Embryonic facial prominence (tissue), 1 donor: Measurements from ENCODE around the gene RASSF5.

Source experiments
- DNase-seq: peaks from one replicate; pipeline ENCODE4 v3.0.0-alpha.2; 2016; ENCODE audit errors: extremely low spot score

Gene RASSF5

DNA sequence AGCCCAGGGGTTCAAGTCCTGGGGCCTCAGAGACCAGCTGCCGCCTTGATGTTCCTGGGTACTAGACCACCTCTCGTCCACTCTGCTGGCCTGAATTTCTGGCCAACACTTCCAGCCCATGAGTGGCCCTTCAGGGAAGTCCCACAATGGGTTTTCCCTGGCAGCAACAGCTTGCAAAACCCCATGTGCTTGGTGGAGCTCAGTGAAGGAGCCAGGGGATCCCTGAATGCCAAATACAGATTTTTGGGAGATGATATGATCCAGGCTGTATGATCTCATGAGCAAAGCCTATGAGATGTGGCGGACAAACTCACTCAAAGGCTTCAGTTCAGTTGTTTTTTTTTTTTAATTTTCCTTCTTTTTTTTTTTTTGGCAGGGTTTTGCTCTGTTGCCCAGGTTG lies 9.6 kb upstream of the RASSF5 start:
- DNase-seq = no peak

DNA sequence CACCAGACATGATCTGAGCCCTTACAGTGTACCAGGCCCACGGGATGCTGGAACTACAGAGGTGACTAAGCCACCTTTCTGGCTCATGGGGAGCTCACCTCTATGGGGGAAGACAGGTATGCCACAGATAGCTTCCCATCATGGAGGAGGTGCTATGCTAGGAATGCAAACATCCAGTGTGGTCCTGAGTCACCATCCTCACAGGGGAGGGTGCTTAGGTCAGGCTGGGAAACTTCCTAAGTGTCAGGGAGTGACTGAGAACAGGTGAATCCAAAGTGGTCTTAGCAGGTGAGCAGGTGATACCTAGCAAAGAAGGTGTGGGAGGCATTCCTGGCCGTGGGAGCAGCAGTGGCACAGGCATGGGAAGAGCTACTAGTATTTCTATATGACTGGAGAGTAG lies 8.6 kb upstream of the RASSF5 start:
- no peak for DNase-seq

DNA sequence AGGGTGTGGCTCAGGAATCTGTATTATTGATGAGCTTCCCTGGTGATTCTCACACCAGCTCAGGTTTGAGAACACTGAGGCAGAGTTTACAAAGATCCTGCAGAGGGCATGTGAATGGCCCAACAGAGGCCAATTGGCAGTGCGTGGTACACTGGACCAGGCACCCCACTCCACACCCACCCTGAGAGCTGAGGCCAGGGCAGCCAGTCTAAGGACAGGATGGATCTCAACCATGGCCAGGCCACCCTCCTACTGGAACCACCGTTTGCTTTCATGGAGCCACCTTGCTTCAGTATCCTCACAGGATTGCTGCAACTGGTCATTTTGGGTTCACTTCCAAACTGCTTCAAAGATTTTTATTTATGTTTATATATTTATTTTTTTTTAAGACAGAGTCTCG lies 7.3 kb upstream of the RASSF5 start:
- DNase-seq = no peak

DNA sequence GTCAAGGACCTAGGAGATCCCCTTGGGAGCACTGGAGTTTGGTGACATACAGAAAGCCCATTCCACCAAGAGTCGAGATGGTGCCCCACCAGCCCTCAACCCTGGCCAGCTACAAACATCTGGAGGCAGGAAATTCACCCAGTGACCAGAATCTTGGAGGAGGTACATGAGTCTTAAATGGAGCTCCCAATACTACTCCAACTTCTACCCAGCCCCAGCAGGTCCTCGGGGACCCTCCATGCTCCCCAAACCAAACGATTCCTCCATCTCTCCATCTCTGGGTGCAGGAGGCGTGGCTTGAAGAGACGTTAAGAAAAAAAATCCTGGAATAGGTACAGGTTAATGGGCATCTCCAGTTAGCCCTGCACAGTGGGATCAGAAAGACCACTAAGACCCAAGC lies 5.5 kb upstream of the RASSF5 start:
- no peak for DNase-seq

DNA sequence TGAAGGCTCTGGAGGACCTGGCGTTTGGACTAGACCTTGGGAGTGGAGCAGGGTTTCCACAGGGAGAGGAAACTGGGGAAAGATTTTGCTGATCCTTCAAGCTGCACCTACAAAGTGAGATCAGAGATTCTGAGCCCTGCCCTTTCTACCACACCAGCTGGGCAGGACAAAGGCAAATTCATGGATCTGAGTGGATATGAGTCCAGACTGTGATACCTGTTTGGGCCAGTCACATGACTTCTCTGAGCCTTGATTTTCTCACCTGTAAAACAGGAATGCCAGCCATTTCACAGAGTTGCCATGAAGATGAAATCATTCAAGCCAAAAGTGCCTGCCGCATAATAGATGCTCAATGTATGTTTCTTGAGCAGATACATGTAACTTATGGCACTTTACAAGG lies 4.9 kb upstream of the RASSF5 start:
- DNase-seq = no peak

DNA sequence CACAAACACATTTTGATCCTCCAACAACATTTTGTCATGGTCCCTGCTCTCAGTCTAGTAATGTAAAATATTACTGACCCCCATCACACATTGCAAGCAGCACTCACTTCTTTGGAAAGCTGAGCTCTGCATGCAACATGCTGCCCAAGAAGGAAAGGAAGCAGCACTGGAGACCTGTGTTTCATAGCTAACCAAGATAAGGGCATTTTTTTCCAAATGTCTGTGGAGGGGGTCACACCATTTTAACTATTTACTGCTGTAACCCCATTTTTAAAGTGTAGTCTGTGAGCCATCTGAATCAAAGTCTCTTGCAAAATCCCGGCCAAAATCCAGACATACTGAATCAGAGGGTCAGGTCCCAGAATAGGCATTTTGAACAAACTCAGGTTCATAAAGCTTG lies 4.5 kb upstream of the RASSF5 start:
- no peak for DNase-seq

DNA sequence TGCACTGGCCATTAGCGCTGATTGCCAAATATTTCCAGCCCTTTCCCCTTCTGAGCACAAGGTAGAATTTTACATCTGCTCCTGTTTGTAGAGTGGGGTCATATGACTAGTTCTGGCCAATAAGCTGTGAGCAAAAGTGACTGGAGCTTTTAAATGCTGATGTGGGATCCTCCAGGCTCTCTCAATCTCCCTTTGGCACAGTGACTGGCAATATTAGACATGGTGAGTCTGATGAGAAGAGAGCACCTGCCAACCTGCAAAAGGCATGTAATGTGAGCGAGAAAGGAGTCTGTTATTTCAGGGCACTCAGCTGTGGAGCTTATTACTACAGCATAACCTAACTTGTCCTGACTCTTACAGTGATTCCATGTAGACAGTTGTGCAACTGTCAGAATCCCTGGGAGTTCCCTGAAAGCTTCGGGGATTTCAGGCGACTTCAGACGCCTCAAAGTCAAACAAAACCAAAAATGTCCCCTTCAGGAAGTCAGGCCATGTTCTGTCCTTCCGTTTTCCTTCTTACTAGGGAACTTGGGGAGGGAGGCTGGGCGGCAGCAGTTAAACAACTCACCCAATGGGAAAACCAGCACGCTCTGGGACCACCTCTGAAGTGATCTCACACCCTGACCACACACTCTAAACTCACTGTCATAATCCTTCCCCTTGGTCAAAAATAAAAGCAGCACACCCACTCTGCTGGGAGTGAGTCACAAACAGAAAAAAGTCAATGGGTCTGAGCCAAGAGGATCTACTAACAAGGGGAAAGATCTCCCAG lies 3.6 kb upstream of the RASSF5 start:
- DNase-seq = no peak

DNA sequence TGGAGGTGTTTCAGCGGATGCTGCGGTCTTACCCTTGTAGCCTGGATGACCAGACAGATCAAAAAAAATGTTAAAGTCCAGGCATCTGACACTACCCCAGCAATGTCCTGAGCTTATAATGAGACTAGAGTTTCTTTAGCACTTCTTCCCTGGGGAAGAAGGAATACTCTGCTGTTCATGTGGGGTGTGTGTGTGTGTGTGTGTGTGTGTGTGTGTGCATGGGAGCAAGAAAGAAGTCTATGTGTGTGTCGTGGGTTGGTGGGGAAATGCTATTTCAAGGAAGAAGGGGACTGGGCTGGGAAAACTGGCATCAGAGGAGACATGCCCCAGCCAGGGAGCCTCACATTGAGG lies 3.0 kb upstream of the RASSF5 start:
- no peak for DNase-seq

DNA sequence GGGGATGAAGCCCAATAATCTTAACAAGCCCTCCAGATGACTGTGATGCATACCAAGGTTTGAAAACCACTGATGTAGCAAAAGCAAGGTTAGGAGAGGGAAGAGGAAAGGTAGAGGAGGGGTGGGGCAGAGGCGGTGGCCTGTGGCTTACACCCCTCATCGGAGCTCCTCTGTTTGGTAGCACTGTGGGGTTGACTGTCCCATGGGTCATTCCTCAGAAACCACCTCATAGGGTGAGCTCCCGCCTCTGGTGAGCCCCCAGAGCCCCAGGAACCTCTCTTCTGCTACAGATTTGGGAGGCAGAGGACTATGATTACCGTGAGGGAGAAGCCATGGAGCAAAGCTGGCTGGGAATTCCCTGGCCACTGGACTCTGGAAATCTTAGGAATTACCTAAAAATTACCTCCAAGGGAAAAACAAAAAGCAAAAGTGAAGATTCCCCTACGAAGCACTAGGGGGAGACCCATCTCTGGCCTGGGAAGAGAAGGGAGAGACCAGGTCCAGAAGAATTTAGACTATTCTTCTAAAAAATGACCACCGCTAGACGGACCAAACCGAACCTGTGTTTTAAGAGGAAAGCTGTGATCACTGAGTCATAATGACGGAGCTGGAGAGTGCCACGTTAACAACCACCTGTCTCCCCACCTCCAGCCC lies 1.5 kb upstream of the RASSF5 start:
- DNase-seq = no peak

DNA sequence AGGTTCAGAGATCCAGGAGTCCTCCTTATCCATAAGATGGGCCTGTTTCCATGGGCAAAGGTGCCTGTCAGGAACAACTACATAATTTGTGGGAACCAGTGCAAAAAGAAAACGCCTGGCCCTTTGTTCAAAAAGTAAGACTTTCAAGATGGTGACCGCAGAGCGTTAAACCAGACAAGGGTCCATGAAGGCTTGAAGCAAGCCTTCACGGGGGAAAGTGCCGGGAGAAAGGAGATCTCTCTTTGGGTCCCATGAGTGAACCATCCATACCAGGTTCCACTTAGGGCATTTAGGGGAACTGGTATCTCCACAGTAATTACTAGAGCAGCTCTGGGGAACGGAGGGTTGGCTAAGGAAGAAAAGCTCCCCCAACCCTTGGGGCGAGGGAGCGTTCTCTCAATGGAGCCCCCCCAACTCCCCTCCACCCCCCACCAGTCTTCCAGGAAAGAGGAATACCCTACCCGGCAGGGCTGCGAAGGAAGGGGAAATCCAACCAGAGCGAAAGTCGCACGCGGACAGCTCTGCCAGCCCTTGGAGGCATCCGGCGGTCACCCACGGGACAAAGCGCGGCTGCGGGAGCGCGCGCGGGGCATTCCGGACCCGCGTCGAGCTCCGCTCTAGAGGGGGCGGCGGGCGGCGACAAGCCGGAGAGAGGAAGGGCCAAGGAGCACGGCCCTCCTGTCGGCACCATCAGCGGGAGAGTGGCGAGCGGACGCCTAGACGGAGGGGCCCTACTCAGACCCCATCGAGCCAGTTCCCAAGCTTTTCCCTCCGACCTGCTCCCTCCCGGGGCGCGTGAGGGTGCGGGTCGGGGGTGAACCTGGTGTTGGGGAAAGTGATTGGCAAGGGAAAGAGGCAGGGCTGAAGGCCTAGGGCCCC lies 687 bp upstream of the RASSF5 start:
- no peak for DNase-seq

DNA sequence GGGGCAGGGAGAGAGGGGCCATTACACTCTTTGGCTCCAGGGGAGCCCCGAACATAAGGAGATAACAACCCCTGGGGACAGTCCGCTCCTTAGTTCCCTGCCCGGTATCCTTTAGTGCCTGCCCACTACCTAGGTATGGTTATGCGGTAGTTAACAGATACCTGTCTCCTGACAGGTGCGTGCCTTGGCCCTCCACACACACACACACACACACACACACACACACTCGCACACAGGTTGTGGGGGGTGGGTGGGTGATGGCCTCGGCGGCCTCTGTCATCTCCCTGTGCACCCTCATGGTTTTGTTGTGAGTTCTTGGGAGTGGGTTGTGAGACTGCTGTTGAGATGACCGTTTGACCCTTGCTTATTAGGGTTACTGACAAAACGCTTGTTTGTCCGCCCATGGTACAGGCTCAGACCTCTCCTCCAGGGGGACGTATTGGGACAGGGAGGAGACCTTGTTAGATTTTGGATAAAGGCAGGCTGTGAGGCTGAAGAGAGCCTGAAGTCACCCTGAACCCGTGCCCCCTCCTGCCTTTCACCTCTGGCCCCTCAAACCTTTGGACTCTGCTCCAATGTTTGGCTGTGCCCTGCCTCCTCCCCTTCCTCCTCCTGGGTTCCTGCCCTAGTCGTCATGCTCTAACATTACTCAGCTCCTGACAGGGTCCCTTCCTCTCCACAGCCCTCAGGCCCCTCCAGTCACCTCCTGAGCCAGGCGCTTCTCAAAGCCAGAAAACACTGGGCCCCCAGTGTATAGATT lies 979 bp downstream of the RASSF5 start:
- no peak for DNase-seq

DNA sequence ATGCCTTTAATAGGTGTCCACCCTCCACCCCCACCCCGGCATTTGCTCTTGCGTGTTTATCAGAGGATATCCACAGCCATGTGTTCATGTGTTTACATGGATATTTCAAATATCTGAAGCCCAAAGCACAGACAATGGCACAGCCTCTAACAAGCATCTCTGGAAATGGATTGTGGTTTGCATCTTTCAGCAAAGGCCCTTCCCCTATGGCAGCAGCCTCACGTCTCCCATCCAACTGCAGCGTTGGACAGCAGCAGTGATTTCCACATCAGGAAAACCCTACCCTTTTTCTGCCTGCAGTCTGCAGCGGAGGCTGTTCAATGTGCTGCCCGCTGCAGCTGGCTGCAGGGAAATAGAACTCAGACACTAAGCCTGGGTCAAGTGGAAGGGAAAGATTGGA lies 1.6 kb downstream of the RASSF5 start:
- no peak for DNase-seq

DNA sequence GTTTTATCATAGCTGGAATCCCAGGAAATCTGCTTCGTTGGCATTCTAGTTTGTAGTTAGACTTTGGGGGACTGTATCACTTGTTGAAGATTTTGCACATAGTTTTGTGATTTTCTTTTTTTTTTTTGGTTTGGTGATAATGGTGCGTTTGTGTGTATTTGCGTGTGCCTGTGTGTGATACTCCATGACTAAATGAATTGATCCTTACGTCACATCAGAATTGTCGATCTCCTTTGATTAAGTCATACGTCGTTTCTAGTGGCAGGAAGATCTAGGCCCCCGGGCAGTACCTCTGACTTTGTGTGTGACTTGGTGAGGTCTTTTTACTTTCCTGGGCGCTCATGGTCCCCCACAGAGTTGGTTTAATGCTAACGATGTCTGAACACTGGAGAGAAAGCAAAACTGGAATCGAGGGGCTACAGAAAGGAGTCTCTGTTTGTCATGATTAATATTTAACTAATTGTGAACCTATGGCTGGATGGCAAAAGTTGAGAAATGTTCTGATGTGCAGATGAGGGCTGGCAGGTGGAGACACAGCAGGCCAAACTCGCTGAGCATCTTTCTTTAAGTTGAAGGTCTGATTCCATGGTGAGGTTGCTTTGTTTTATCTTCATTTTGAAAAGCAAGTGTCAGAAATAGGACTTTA lies 2.4 kb downstream of the RASSF5 start:
- DNase-seq = no peak

DNA sequence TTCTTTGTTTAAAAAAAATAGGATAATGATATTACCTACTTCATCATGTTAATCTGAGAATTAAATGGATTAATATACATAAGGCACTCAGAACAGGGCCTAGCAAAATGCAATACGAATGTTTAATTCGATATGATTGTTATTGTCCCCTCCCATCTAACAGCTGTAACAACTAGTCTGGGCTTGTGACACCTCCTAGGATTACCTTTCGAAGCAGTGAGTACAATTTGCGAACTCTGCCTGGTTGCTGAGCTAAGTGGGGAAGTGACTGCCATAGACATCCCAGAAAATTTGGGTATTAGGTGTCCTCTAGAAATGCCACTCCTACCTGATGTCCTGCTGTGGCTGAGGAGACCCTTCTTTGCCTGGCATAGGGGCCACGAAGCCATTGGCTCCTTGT lies 3.0 kb downstream of the RASSF5 start:
- no peak for DNase-seq

DNA sequence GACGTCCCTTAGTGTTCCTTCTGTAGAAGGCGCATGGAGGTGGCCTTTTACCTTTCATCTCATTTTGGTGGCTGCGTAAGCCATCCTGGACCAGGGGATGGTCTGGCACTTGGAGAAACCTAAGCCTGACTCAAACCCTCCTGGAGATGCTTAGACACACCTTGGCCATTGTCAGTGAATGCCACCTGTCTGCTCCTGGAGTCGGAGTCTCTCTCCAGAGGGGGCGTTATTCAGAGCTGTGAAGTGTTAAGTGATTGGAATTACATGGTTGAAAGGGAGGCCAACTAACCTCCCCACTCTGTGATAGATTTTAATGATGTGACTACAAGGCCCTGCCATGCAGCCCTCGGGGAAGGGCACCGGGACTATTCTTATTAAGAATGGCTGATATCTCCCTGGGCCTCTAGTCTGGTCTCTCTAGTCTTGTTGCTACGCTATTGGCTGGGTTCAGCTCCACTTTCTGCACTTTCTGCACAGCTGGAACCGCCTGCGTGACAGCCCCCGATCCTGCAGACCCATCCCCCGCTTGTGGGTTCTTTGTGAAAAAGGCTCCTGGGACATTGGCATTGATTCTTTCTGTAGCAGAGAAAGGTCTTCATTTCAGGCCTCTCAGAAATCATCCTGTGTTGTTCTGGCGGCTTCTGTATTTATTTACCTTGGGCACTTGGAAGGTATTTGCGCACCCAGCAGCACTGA lies 4.2 kb downstream of the RASSF5 start:
- DNase-seq = no peak

DNA sequence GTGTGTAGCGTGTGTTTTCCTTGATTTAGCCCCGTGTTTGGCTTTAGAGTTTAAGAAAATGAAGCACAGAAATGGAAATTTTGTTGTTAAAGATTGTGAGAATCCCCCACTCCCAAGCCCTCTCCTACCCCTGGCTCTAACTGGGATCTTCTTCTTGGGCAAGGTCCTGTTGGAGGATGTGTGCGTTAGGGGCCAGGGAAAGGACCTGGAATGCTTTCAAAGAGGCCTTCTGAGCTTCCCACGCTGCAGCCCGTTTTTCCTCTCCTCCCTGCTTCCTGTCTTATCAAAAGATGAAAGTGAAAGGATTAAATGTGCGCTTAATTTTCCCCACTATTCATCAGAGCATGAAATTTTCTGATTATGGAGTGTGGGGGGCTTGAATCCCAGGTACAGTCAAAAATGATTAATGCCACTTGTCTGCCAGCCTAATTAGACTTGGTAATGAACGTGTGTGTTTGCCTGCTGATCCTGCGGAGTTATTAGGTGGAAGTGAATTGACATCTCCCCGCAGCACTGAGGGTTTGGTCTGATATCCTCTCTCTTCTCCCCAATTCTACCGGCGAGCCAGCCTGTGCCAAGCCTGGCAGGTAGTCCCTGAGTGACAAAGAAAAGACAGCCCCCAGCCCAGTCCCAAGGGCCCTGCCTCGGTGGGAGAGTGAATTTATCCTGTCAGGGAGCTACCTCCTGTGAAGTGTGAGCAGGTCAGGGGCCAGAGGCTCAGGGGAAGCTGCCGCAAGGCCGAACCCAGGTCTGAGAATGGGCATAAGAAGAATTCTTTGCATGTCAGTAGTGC lies 4.9 kb downstream of the RASSF5 start:
- DNase-seq = no peak

DNA sequence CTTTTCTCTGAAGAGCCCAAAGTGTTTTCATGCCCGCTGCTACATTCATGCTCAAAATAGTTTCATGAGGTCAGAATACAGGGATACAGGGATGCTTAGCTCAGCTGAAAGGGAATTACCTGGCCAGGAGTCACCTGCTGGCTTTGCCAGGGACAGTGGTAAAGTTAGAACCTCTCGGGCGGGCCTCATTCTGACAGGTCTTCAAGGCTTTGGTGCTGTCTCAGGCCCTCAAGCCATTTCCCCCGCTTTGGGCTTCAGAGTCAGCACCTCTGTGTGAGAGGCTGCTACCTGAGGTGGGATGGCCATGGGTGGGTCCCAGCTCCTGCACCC lies 5.5 kb downstream of the RASSF5 start:
- no peak for DNase-seq

DNA sequence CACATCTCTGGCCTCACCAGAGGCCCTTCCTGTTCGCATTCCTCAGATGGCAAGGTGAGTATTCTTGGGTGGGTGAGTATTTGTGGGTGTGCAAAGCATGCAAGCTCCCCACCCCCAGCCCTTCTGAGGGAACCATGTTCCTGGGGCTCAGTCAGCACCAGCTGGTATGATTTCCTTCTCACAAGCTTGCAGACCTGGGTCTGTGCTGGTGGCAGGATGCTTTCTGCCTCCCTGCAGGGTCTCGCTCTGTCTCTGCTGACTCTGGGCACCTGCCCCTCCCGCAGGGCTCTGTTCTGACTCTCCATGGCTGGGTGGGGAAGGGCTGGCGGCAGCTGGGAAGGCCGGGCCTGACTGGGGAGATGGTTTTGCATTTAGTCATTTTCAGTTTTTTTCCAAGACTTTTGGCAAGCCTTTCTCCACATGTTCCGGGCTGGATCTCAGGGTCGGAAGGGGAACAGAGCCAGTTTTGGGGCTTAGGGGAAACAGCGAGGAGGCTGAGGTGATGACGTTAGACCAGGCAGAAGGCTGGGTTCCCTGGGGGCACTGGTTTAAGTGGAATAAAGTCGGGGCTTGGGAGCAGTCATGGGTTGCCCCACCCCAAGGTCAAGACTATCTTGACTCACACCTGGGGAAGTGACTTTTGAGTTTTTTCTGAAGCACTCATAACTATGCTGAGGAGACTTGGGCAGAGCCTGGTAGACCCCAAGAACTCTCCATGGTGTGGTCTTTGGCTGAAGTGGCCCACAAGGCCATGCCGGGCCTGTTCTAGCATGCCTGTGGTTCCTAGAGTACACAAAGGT lies 6.2 kb downstream of the RASSF5 start:
- DNase-seq = peak; percentile 39

DNA sequence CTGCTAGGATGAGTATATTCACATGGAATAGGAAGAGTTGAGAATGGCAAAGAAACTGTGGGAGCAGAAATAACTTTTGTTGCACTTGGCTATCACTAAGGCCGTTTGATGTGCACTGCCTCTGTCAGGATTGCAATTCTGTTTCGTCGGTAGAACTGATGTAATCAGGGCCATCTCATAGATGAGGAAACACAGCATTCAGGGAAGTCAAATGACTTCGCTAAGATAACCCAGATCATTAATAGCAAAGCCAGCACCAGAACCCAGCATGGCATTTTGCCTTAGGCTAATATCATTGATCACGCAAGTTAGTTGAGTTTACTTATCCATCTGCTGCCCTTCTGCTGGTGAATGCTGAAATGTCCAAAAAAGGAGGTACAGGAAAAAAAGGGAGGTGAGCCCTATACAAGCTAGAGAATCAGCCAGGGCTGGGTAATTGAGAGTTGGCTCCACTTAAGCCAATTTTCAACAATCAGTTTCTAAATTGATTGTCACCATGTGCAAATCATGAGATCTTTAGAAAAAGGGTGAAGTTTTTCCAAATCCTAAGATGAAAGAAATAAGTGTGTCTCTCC lies 7.6 kb downstream of the RASSF5 start:
- DNase-seq = no peak
